OCI-LY1 (cell line): Measurements from ENCODE around the gene STK32C.

ENCODE experiments used
- EZH2 ChIP-seq: fragments of 200-600 bp; sonication (generic), shearing (Covaris generic); IDR thresholded peaks from 2 replicates; pipeline ENCODE4 v1.8.0; 2017; ENCODE audit warnings: borderline replicate concordance, mixed run types, mild to moderate bottlenecking, antibody characterized with exemption, low read length, moderate library complexity, mixed read lengths
- TF ChIP-seq, protein P1 (sequence below): fragments of 200-600 bp; sonication (generic), shearing (Covaris generic); IDR thresholded peaks from 2 replicates; pipeline ENCODE4 v1.5.1; 2017; ENCODE audit warnings: mild to moderate bottlenecking, antibody characterized with exemption, low read length, moderate library complexity, mixed read lengths

DNA sequence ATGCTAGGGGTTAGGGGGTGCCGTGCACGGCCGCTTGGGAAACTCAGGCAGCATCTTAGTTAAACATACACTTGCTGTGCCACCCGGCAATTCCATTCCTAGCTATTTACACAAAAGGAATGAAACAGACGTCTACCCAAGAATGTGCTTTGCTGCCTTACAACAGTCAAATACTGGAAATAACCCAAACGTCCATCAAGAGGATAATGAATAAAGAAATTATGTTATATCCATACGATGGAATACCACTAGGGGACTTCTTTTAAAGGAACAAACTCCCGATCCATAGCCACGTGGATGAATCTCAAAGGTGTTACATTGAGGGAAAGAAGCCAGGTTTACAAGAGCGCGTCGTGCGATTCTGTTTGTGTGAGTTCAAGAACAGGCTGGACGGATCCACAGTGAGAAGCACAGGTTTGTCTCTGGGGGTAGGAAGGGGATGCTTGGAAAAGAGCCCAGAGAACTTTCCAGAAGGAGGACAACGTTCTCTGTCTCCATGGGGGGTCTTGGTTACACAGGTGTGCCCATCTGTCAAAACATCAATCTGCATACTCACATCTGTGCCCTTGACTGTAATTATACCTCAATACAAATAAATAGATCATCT is 41.8 kb downstream of the STK32C start:
- no peak for TF ChIP-seq EZH2
- TF ChIP-seq, protein P1, sequence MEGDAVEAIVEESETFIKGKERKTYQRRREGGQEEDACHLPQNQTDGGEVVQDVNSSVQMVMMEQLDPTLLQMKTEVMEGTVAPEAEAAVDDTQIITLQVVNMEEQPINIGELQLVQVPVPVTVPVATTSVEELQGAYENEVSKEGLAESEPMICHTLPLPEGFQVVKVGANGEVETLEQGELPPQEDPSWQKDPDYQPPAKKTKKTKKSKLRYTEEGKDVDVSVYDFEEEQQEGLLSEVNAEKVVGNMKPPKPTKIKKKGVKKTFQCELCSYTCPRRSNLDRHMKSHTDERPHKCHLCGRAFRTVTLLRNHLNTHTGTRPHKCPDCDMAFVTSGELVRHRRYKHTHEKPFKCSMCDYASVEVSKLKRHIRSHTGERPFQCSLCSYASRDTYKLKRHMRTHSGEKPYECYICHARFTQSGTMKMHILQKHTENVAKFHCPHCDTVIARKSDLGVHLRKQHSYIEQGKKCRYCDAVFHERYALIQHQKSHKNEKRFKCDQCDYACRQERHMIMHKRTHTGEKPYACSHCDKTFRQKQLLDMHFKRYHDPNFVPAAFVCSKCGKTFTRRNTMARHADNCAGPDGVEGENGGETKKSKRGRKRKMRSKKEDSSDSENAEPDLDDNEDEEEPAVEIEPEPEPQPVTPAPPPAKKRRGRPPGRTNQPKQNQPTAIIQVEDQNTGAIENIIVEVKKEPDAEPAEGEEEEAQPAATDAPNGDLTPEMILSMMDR: no peak
